Amniotic stem cell (primary cell): ENCODE measurements around the gene TRPM2.
"Not testable (repeated sequence)": the region's sequence is repeated elsewhere in the genome, so short reads cannot be mapped to it uniquely, and the experiment has no call there.

Experiments
- DNase-seq: peaks from one replicate; lab custom pipeline; 2025; lab: John Stamatoyannopoulos, UW

TRPM2 gene

GRCh38 chr21:44415073-44416025, 61.9 kb downstream of the TRPM2 start:
- no peak for DNase-seq

- no peak for DNase-seq
These were observed 62.8 kb downstream of the TRPM2 start for GRCh38 chr21:44416193-44416592.

DNA sequence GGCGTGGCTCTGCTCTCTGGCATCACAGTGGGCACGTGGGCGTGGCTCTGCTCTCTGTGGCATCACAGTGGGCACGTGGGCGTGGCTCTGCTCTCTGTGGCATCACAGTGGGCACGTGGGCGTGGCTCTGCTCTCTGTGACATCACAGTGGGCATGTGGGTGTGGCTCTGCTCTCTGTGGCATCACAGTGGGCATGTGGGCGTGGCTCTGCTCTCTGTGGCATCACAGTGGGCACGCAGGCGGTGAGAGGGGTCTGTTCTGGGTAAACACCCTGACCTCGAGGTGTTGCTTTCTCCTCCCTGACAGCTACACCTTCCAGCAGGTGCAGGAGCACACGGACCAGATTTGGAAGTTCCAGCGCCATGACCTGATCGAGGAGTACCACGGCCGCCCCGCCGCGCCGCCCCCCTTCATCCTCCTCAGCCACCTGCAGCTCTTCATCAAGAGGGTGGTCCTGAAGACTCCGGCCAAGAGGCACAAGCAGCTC, 64.2 kb downstream of the TRPM2 start:
- DNase-seq: not testable (repeated sequence)

DNA sequence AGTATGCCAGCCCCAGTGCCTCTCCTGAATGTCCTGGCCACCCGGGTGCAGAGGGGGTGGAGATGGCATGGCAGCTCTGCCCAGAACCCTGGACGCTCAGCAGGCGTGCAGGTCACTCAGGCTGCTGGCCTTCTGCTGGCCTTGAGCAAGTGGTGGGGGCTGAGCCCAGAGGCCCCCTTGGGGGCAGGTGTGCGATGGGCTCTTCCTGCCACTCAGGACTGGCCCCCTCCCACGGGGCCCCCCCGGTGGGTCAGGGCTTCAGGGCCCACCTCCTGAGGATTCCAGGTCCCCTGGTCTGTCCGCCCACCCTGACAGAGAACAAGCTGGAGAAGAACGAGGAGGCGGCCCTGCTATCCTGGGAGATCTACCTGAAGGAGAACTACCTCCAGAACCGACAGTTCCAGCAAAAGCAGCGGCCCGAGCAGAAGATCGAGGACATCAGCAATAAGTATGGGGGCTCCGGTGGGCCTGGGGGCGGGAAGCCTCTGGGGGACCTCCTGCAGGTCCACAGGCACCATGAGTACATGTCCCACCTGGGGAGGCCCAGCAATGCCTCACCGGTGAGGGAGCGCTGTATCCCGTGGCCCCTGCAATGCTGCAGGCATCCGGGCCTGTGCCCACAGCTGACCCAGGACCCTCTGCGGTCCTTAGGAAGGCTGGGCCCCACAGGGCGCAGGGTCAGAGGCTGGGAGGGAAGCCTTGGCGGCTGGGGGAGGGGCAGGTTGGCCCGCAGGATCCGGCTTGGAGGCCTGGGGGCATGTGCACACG, 64.9 kb downstream of the TRPM2 start:
- no peak for DNase-seq

DNA sequence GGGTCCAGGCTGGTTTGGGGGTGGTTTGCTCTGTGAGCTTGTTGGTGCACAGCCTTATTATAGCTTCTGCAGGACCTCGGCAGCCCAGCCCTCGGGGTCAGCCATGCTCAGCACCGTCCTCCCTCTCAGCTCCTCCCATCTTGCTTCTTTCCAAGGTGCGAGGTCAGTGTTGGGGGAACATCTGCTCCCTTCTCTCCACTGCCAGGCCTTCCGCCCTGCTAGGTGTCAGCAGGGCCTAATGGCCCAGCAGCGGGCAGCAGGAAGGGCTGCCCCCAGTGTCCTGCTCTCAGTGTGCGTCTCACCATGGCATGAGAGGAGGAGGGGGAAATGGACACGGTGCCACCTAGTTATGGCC, 65.4 kb downstream of the TRPM2 start:
- DNase-seq: no peak

- no peak for DNase-seq
These were observed 66.3 kb downstream of the TRPM2 start for GRCh38 chr21:44419679-44420078.

DNA sequence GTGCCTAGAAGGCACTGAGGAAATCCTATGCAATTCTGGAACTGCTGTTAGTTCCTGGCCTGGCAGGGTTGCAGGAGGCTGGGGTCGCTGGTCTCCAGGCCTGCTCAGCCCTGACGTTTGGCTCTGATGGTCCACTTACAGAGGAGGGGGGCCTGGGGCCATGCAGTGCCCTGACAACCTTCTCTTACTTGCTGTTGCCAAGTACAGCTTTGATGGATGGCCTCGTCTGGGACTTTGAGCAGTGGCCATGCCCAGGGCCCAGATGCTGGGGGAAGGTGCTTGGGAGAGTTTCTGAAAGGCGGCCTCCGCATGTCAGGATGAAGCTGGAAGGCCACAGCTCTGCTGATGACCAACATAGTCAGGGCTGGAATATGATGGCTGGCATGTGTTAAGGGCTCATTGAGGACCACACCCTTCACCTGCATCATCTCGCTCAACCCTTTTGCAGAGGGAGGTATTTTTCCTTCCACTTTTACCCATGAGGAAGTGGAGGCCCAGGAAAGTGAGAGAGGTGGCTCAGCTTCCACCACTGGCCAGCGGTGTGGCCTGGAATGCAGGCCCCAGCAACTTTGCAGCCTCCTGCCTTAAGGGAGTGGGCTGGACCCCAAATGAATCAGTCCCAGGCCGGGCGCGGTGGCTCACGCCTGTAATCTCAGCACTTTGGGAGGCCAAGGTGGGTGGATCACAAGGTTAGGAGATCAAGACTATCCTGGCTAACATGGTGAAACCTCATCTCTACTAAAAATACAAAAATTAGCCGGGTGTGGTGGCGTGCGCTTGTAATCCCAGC, 67.2 kb downstream of the TRPM2 start:
- no peak for DNase-seq

DNA sequence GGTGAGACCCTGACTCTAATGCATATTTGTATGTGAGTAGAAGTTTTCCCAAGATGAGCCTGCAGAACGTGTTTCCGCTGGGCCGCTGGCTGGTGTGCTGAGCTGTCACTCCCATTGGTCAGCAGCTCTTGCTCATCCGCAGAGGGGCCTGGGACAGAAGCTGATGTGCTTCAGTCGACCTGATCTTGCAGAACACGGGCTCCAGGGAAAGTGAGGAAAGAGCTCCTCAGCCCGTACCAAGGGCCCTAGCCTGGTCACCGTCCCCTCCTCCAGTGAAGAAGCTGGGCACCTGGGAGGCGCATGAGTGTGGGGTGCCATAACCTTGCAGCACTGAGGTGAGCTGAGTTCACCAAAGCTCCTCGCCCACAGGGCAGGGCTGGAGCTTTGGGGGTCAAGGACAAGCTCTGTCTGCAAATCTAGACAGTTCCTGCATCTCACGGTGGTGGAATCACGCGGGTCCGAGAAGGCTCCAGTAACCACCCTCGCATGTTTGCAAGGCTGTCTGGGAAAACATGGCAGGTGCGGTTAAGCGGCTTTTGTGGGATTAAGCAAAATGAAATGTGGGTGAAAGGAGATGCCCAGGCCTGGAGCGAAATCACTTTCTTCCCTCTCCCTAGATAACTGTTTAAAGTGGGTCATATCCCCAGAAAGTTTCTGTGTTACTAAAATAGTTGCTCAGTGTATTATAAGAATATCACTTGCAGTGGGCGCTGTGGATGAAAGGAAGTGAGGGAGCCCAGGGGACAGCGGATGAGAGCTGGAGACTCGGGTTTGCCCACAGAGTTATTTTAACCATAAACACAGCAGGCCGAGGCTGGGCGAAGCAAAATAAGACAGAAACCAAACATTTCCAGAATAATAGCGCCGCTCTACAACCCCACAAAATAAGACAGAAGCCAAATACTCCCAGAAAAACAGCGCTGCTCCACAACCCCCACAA, 68.8 kb downstream of the TRPM2 start:
- no peak for DNase-seq

- DNase-seq: no peak
These were observed 69.9 kb downstream of the TRPM2 start for GRCh38 chr21:44423312-44423821.

- DNase-seq: no peak
These were observed 70.7 kb downstream of the TRPM2 start for GRCh38 chr21:44423941-44424607.

GRCh38 chr21:44424608-44425306, 71.3 kb downstream of the TRPM2 start:
- no peak for DNase-seq

- no peak for DNase-seq
These were observed 72.0 kb downstream of the TRPM2 start for GRCh38 chr21:44425307-44425894.

GRCh38 chr21:44425895-44426662, 72.7 kb downstream of the TRPM2 start:
- DNase-seq: no peak

- no peak for DNase-seq
These were observed 73.3 kb downstream of the TRPM2 start for GRCh38 chr21:44426663-44427191.

GRCh38 chr21:44427241-44428120, 74.1 kb downstream of the TRPM2 start:
- DNase-seq: no peak

DNA sequence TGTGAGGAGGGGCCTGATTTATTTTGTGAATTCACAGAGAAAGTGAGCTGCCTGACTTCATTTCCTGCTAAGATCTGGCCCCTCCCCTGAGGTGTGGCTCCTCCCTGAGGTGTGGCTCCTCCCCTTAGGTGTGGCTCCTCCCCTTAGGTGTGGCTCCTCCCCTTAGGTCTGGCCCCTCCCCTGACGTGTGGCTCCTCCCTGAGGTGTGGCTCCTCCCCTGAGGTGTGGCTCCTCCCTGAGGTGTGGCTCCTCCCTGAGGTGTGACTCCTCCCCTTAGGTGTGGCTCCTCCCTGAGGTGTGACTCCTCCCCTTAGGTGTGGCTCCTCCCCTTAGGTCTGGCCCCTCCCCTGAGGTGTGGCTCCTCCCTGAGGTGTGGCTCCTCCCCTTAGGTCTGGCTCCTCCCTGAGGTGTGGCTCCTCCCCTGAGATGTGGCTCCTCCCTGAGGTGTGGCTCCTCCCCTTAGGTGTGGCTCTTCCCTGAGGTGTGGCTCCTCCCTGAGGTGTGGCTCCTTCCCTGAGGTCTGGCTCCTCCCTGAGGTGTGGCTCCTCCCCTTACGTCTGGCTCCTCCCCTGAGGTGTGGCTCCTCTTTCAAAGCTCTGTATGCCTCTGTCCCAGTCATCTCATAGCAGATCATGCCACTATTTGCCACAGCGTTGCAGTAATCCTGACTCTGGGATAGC, 75.0 kb downstream of the TRPM2 start:
- no peak for DNase-seq

- no peak for DNase-seq
These were observed 76.5 kb downstream of the TRPM2 start for GRCh38 chr21:44429894-44430293.
